SIG-M5 treated with dmso at 0.1 percent for 504 hours (cell line): ENCODE measurements around the gene CDH13.

ENCODE experiments used
- DNase-seq: peaks from one replicate; lab custom pipeline; 2025; ENCODE audit not compliant: unreplicated experiment; lab: John Stamatoyannopoulos, UW

Gene CDH13

GRCh38 chr16:83215406-83216001, 588.7 kb downstream of the CDH13 start:
- no peak for DNase-seq

DNA sequence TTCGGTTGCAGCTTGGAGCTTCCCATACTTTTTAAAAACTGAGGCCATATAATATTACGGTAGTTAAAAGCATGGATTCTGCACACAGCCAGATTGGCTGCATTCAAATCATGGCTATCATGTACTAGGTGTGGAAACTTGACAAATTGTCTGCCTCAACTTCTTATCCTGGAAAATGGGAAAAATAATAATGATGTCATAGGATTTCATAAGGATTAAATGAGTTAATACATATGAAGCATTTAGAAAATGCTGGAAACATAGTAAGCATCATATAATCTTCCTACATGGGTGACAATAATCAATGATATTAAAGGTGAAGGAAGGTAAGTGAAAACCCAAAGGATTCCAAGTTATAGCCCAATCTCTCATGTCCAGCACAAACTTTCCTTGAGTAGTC, 592.5 kb downstream of the CDH13 start:
- no peak for DNase-seq

GRCh38 chr16:83220066-83220465, 593.3 kb downstream of the CDH13 start:
- DNase-seq = no peak

DNA sequence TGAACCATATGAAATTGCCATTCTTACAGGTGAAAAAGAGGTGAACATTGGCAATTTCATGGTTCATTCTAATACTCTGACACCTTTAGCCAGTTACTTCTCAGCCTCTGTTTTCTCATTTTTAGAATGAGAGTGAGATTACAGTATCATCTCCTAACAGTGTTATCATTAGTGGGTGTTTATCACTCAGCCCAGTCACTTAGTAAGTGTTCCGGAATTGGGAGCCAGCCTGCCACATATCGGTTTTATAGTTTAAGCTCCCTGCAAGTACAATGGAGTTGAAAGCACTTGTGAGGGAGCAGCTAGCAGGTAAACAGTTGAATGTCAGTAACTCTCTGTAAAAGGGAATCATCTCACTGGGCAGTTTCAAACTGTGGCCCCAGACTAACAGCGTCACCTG, 597.9 kb downstream of the CDH13 start:
- DNase-seq = no peak

- no peak for DNase-seq
Measured at GRCh38 chr16:83227336-83227735, 600.6 kb downstream of the CDH13 start.

DNA sequence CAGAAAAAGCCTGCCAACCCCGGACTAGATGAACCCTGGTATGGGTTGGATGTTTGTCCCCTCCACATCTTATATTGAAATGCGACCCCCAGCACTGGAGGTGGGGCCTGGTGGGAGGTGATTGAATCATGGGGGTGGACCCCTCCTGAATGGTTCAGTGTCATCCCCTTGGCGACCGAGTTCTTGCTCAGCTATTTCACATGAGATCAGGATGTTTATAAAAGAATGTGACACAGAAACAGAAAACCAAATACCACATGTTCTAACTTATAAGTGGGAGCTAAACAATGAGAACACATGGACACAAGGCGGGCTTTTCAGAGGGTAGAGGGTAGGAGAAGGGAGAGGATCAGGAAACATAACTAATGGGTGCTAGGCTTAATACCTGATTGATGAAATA, 605.0 kb downstream of the CDH13 start:
- no peak for DNase-seq

DNA sequence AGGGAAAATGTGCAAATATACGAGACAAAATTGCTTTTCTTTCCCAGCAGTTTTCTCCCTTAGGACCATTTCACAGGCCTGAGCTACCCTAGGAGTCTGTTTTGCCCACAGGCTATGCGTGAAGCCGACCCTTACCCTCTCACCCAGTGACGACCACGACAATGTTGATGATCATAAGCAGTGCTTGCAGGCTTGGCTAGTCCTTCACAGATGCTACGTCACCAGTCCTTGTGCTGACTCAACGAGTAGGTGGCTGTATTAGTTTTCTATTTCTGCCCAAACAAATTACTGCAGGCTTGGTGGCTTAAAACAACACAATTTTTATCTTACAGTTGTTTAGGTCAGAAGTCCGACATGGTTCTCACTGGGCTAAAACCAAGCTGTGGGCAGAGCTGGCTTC, 606.4 kb downstream of the CDH13 start:
- DNase-seq = no peak

DNA sequence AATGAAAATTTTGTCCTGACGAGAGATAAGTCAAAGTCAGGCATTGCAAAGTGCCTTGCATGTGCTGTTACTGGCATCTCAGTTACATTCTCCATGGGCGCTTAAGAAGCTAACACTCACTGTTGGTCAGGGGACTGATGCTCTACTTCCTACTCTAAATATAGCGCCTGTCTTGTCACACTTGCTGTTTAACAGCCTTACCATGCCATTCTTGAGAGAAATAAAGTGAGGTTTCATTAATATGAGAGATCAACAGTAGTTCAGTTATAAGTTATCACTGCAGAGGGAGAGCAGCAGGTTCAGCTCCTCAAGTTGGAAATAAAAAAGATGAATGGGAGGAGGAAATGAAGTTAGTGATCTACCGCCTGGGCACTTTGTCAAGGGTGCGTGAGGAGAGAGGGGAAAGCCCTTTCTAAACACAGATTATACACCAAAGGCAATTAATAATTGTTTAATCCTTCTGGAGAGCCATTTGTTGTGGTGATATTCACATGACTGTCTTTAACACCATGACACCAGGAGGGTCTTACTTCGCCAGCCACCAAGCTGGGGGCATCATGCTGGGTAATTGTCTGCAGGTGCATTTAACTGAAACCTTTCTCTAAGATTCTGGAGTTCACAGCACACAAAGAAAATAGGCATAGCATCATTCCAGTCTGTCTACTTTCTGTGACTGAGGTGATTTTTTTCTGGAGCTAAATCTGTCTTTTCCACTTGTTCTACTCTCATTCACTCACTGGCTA, 612.4 kb downstream of the CDH13 start:
- no peak for DNase-seq

GRCh38 chr16:83244057-83244456, 617.3 kb downstream of the CDH13 start:
- DNase-seq = no peak

DNA sequence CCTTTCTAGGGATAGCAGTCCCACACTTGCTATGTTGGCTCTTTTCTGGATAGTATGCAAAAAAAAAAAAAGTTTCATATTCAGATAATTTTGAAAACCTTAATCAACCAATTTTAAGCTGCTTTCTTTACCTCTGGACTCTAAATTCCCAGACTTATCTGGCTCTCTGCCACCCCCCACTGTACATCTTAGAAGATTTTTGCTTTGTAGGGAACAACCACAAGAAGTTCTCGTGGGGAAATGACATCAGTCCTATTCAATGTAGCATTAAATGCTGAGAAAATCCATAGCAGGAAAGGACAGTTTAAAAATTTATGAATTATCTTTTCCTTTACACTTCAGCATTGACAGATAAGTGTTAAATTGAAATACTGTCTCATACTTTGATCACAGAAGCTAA, 618.3 kb downstream of the CDH13 start:
- DNase-seq = no peak

- no peak for DNase-seq
Measured at GRCh38 chr16:83247767-83248372, 621.1 kb downstream of the CDH13 start.

GRCh38 chr16:83248735-83249463, 622.1 kb downstream of the CDH13 start:
- DNase-seq = no peak

DNA sequence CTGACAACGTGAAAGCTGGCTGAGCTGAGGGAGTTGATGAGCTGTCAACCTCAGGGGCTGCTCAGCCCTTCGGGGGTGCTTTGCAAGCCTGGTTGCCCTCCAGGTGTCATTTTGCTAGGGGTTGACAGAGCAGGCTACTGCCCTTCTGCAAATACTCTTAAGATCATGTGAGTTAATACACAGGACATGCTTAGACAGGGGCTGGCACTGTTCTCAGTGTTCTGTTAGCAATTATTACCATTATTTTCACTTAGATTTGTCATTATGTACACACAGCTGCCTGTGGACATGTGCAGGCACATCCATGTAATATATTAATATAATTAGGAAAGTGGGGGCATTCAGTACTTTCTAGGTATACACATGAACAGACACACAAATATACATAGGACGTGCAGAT, 626.8 kb downstream of the CDH13 start:
- no peak for DNase-seq

GRCh38 chr16:83258366-83258928, 631.7 kb downstream of the CDH13 start:
- no peak for DNase-seq

GRCh38 chr16:83266848-83267553, 640.2 kb downstream of the CDH13 start:
- no peak for DNase-seq

- DNase-seq = no peak
Measured at GRCh38 chr16:83268169-83268568, 641.4 kb downstream of the CDH13 start.

DNA sequence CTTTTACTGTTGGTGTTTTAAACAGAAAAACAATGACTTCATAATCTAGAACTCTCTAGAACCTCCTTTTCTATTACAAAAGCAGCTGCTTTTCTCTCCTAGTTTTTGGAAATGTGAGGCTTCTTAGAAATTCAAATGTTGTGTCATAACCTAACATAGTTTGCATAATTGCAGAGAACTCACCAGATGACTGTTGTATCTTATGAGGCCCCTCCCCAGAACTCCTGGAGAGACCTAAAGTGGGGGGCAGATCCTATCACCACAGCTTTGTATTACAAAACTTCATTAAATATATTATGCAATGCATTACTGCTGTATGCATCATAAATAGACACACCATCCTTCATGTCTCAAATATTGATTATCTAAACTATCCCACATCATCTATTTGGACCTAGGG, 642.3 kb downstream of the CDH13 start:
- DNase-seq = no peak

- DNase-seq = no peak
Measured at GRCh38 chr16:83269541-83269940, 642.8 kb downstream of the CDH13 start.

DNA sequence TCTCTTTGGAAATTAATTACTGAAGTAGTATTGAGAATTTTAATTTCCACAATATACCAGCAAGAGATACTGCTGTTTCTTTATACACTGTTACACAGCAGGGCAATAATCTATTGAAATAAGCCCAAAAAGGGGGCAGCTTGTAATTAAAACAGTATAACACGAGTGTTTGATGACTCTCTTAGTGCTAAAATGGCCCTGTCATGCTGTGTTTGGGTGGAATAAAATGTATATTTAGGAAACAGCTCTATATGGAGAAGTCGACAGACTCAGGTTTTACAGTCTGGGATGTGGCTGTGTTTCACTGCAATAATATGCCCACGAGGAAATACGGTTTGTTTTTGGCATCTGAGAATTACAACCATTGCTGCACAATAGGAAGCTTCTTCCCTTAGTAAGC, 643.3 kb downstream of the CDH13 start:
- no peak for DNase-seq

DNA sequence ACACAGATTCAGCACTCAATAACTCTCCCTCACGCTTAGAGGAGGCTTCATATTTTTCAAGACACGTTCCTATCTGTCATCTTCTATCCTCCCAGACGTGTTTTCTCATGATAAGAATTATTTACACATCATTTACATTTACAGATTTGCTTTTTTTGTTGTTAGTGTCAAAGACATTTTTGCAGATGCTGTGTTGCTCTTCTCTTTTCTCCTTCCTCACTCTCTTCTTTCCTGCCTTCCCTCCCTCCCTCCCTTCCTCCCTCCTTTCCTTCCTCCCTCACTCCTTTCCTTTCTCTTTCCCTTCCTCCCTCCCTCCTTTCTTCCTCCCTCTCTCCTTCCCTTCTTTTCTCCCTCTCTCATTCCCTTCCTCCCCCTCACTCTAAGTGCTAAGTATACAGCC, 643.9 kb downstream of the CDH13 start:
- no peak for DNase-seq

DNA sequence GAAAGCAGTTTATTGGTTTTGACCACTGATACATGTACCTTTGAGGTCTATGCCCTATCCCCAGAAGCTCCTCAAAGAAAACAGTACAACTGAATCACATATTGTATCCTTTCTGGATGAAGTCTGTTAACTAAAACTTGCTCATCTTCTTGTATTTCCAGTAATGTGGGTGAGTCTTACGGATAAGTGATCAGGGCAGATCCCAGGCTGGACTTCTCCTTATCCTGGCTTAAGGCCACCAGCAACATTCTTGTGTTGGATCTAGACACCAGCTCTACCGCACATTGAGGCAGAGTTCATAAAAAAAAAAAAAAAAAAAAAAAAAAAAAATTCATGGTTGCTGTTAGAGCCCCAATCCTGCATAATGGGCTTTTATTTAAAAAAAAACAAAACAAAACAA, 644.4 kb downstream of the CDH13 start:
- no peak for DNase-seq
